H1 (cell line): ENCODE measurements around the gene TNNI2. TPM values are rescaled to one million over a fixed set of nuclear protein-coding genes. Genes with fewer than 3 reads are reported as not detected.

ENCODE experiments used
- CTCF ChIA-PET: fragments of 300-600 bp; sonication (Branson Sonifier 250); formaldehyde crosslinking; loops from one replicate; lab custom pipeline; 2021; ENCODE audit not compliant: partially characterized antibody; lab: Charles Lee
- POLR2A ChIA-PET: fragments of 300-600 bp; sonication (Branson Sonifier 250); formaldehyde crosslinking; loops from one replicate; lab custom pipeline; 2021; ENCODE audit warnings: inconsistent platforms; ENCODE audit not compliant: partially characterized antibody; lab: Charles Lee
- DNase-seq, 2 experiments: peaks; one replicate each; pipeline versions ENCODE4 v3.0.0 to v3.0.0-alpha.2; 2010 to 2022; ENCODE audit warnings: low spot score in 2 of 2, low read depth in 1 of 2, mixed read lengths in 1 of 2
- FAIRE-seq: peaks from 2 replicates; lab custom pipeline; 2011; peaks lifted over from hg19 to GRCh38; lab: Jason Lieb, UNC
- H2AFZ ChIP-seq: 2 replicates; pipeline ENCODE4 v1.8.1; 2012; ENCODE audit warnings: low read length, inconsistent platforms
- H2AK5ac ChIP-seq: 2 replicates; pipeline ENCODE4 v1.6.1; 2013; ENCODE audit warnings: low read depth, low read length
- H2BK120ac ChIP-seq: replicated peaks from 2 replicates; pipeline ENCODE3; 2013; ENCODE audit warnings: low read depth, low read length, inconsistent platforms
- H2BK12ac ChIP-seq: 2 replicates; pipeline ENCODE4 v1.6.1; 2013; ENCODE audit warnings: low read depth, low read length
- H2BK15ac ChIP-seq: 2 replicates; pipeline ENCODE4 v1.6.1; 2013; ENCODE audit warnings: low read length
- H2BK20ac ChIP-seq: 2 replicates; pipeline ENCODE4 v1.6.1; 2013; ENCODE audit warnings: low read length
- H2BK5ac ChIP-seq: 2 replicates; pipeline ENCODE4 v1.6.1; 2013; ENCODE audit warnings: low read depth, low read length
- H3K14ac ChIP-seq: 2 replicates; pipeline ENCODE4 v1.6.1; 2013; ENCODE audit warnings: inconsistent platforms; ENCODE audit not compliant: insufficient read length
- H3K18ac ChIP-seq: 2 replicates; pipeline ENCODE4 v1.6.1; 2013; ENCODE audit warnings: low read length; ENCODE audit errors: extremely low read depth
- H3K23ac ChIP-seq: 2 replicates; pipeline ENCODE4 v1.6.1; 2013; ENCODE audit warnings: inconsistent platforms; ENCODE audit not compliant: insufficient read length
- H3K23me2 ChIP-seq: 2 replicates; pipeline ENCODE4 v1.6.1; 2013; ENCODE audit warnings: low read depth, low read length
- H3K27ac ChIP-seq: 2 replicates; pipeline ENCODE4 v1.6.1; 2011; ENCODE audit warnings: low read depth, low read length, inconsistent platforms
- H3K27me3 ChIP-seq, 4 experiments: replicated peaks in 1 of 4; 1 replicate in 1 of 4; 2 replicates in 3 of 4; pipeline versions ENCODE4 v1.6.1 to v1.8.1; 2011 to 2013; ENCODE audit warnings: low read length in 3 of 4, mild to moderate bottlenecking in 3 of 4, inconsistent platforms in 2 of 4, mixed read lengths in 2 of 4, moderate library complexity in 1 of 4; ENCODE audit not compliant: control insufficient read depth in 3 of 4, insufficient read depth in 3 of 4; ENCODE audit errors: extremely low read depth in 1 of 4
- H3K36me3 ChIP-seq, 4 experiments: 2 replicates each; pipeline versions ENCODE4 v1.6.1 to v1.8.1; 2011 to 2013; ENCODE audit warnings: mild to moderate bottlenecking in 4 of 4, low read length in 3 of 4, moderate library complexity in 2 of 4, control low read depth in 1 of 4, inconsistent platforms in 1 of 4; ENCODE audit not compliant: insufficient read depth in 4 of 4, control insufficient read depth in 2 of 4
- H3K4ac ChIP-seq: replicated peaks from 2 replicates; pipeline ENCODE3; 2013; ENCODE audit warnings: low read length, low read depth, mixed read lengths, inconsistent platforms; ENCODE audit not compliant: insufficient read length
- H3K4me1 ChIP-seq, 4 experiments: replicated peaks in 1 of 4; 1 replicate in 1 of 4; 2 replicates in 3 of 4; pipeline versions ENCODE4 v1.6.1 to v1.8.1; 2011 to 2013; ENCODE audit warnings: low read length in 3 of 4, inconsistent platforms in 2 of 4, mixed read lengths in 1 of 4; ENCODE audit not compliant: insufficient read depth in 4 of 4, control insufficient read depth in 3 of 4
- H3K4me2 ChIP-seq, 2 experiments: 2 replicates each; pipeline versions ENCODE4 v1.6.1 to v1.8.1; 2011 to 2013; ENCODE audit warnings: low read depth in 2 of 2, low read length in 2 of 2, control low read depth in 1 of 2, inconsistent platforms in 1 of 2, mild to moderate bottlenecking in 1 of 2; ENCODE audit not compliant: insufficient read depth in 1 of 2
- H3K4me3 ChIP-seq, 4 experiments: fragments of 200-600, 300-600 bp in 1 of 4; sonication (generic), shearing (Covaris generic), sonication (Bioruptor Twin) in 1 of 4; 2 replicates each; pipeline versions ENCODE4 v1.5.1 to v1.8.1; 2011 to 2016; ENCODE audit warnings: low read length in 4 of 4, low read depth in 3 of 4, control low read depth in 2 of 4, inconsistent platforms in 2 of 4, mild to moderate bottlenecking in 2 of 4, mixed read lengths in 1 of 4, moderate library complexity in 1 of 4; ENCODE audit not compliant: insufficient read depth in 2 of 4; ENCODE audit errors: extremely low read depth in 1 of 4
- H3K56ac ChIP-seq: replicated peaks from 2 replicates; pipeline ENCODE3; 2013; ENCODE audit warnings: low read depth, mild to moderate bottlenecking, mixed read lengths, low read length, inconsistent platforms; ENCODE audit not compliant: insufficient read length
- H3K79me1 ChIP-seq: 2 replicates; pipeline ENCODE4 v1.6.1; 2013; ENCODE audit warnings: low read depth, low read length, control low read depth
- H3K79me2 ChIP-seq, 2 experiments: 2 replicates each; pipeline versions ENCODE4 v1.6.1 to v1.8.1; 2012 to 2013; ENCODE audit warnings: low read length in 2 of 2, mild to moderate bottlenecking in 2 of 2, inconsistent platforms in 1 of 2; ENCODE audit not compliant: insufficient read depth in 2 of 2, control insufficient read depth in 1 of 2
- H3K9ac ChIP-seq, 4 experiments: replicated peaks in 1 of 4; 1 replicate in 1 of 4; 2 replicates in 3 of 4; pipeline versions ENCODE4 v1.6.1 to v1.8.1; 2011 to 2013; ENCODE audit warnings: low read depth in 3 of 4, low read length in 3 of 4, control low read depth in 2 of 4, mild to moderate bottlenecking in 2 of 4, moderate library complexity in 2 of 4, inconsistent platforms in 1 of 4; ENCODE audit errors: extremely low read depth in 1 of 4
- H3K9me3 ChIP-seq, 2 experiments: 2 replicates each; pipeline versions ENCODE4 v1.6.1 to v1.8.1; 2012 to 2013; ENCODE audit warnings: mild to moderate bottlenecking in 2 of 2, moderate library complexity in 2 of 2, control low read depth in 1 of 2, inconsistent platforms in 1 of 2, low read depth in 1 of 2, low read length in 1 of 2, mixed read lengths in 1 of 2; ENCODE audit not compliant: insufficient read depth in 2 of 2
- H4K20me1 ChIP-seq, 2 experiments: replicated peaks in 1 of 2; 2 replicates each; pipeline versions ENCODE3 to v1.8.1; 2011 to 2013; ENCODE audit warnings: inconsistent platforms in 2 of 2, low read length in 2 of 2, mild to moderate bottlenecking in 1 of 2; ENCODE audit not compliant: insufficient read depth in 2 of 2, control insufficient read depth in 1 of 2
- H4K5ac ChIP-seq: 2 replicates; pipeline ENCODE4 v1.6.1; 2013; ENCODE audit warnings: low read length, low read depth, mixed read lengths, inconsistent platforms; ENCODE audit not compliant: insufficient read length
- H4K8ac ChIP-seq: 2 replicates; pipeline ENCODE4 v1.8.0; 2013; ENCODE audit warnings: mild to moderate bottlenecking, moderate library complexity, low read length, inconsistent platforms; ENCODE audit not compliant: insufficient read depth; ENCODE audit errors: extremely low read depth
- H4K91ac ChIP-seq: replicated peaks from 2 replicates; pipeline ENCODE3; 2013; ENCODE audit warnings: low read length, mixed read lengths, inconsistent platforms; ENCODE audit not compliant: insufficient read length
- HDAC6 ChIP-seq: IDR thresholded peaks from one replicate; pipeline ENCODE4 v1.7.1; 2012; ENCODE audit warnings: low read depth, mild to moderate bottlenecking, inconsistent platforms, low read length, moderate library complexity
- RNF2 ChIP-seq: fragments of 200-900, 300-1000 bp; sonication (generic); IDR thresholded peaks from 2 replicates; pipeline ENCODE4 v1.7.1; 2016; ENCODE audit warnings: borderline replicate concordance, low read depth, mild to moderate bottlenecking, antibody characterized with exemption, low read length; ENCODE audit not compliant: poor library complexity, severe bottlenecking; ENCODE audit errors: missing control alignments
- SAP30 ChIP-seq: fragments of 300-600 bp; sonication (generic); IDR thresholded peaks from 2 replicates; pipeline ENCODE4 v1.7.1; 2012; ENCODE audit warnings: low read length, moderate library complexity, mild to moderate bottlenecking, inconsistent platforms; ENCODE audit not compliant: insufficient read depth, insufficient replicate concordance
- SUZ12 ChIP-seq: fragments of 200-600 bp; sonication (generic); IDR thresholded peaks from 2 replicates; pipeline ENCODE4 v1.6.1; 2012; ENCODE audit warnings: mild to moderate bottlenecking, inconsistent platforms, low read length, moderate library complexity, mixed read lengths
- WGBS, 2 experiments: shearing (Covaris generic) in 1 of 2; methylation state at CpG; one replicate each; pipeline versions ENCODE4 v1.1.6 to v1.1.7; 2013 to 2015; ENCODE audit warnings: low lambda C conversion rate in 2 of 2, mixed read lengths in 2 of 2, inconsistent platforms in 1 of 2, low coverage in 1 of 2, missing lambda C conversion rate in 1 of 2; ENCODE audit not compliant: insufficient replicate concordance in 2 of 2, insufficient coverage in 1 of 2, insufficient read length in 1 of 2; ENCODE audit errors: extremely low coverage in 1 of 2, missing lambda C conversion rate in 1 of 2; 5-methylcytosine and 5-hydroxymethylcytosine counted together
- polyA plus RNA-seq, 7 experiments: library from polyadenylated mRNA; depleted of rRNA in 3 of 7; stranded (reverse) in 5 of 7; unstranded in 2 of 7; fragments of >200 nt in 5 of 7; fragments of 200-250 nt in 2 of 7; gene quantifications; 1 replicate in 5 of 7; 2 replicates in 1 of 7; 4 replicates in 1 of 7; pipeline versions ENCODE4 v1.2.1 to v1.2.3, GENCODE V29; 2011 to 2013; ENCODE audit warnings: missing spikeins in 2 of 7, mixed read lengths in 2 of 7
- total RNA-seq: library from RNA; stranded (reverse); fragmentation: NEBNext Ultra II Directional; extraction: Animal tissue kit (Norgen Biotek cat#: 25700); gene quantifications from 2 replicates; pipeline ENCODE4 v1.2.1, GENCODE V29; 2021

Gene TNNI2
- total and polyA plus RNA-seq, 2 of the 8 experiments (the other 6 are each of a cell fraction or from before 2014, with no cell fraction given): not detected

DNA sequence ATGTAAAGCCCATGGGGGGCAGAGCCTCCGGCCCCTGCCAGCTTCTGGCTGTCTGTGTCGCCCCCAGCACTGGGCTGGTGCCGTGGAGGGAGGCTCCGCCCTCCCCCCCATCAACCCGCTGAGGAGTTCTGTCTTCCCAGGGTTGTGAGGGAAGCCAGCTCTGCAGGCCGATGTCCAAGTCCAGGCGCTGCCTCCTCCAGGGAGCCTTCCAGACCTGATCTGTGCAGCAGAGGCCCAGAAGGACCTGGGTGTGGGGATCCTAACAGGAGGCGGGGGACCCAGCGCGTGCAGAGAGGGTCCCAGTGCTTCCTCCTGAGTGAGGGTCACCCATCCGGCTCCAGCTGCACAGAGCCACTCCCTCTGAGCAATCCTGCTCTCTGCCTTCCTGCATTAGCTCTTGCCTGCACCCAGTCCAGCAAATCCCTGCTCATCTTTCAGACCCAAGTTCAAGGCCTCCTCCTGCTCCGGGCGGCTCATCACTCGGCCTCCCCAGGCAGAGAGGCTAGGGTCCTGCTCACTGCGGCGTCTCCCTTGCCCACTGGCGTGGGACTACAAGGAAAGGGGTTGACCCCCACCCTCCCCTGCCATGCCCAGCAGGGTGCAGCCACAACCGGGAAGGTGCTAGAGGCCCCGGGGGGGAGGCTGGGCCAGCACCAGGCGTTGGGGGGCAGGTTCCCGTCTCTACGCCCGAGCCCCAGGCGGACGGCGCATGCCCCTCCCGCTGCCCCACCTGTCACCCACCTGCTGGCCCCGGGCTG lies 36.5 kb downstream of the TNNI2 start:
- H2BK15ac ChIP-seq: no peak overlapping the region
- H3K14ac ChIP-seq: no peak overlapping the region
- no peak overlapping the region for H2BK5ac ChIP-seq
- H2AK5ac ChIP-seq: no peak overlapping the region
- 0 out of 2 replicates have a peak overlapping the region, but pooled peaks have one; percentile 25 for H4K8ac ChIP-seq
- H3K9me3 ChIP-seq: no peaks in the 10 kb centered on the region
- no peak overlapping the region for H3K56ac ChIP-seq
- no peak overlapping the region for H2BK12ac ChIP-seq
- H2BK20ac ChIP-seq: no peak overlapping the region
- no peak overlapping the region for H3K4ac ChIP-seq
- no peak overlapping the region for H3K4me3 ChIP-seq
- H4K20me1 ChIP-seq: no peaks in the 10 kb centered on the region
- ChIA-PET POLR2A (interaction anchor here (1.0 kb wide), 1 partner anchor 246 kb away, joined by 3 read pairs; no protein-coding TSS in a partner anchor), CTCF (interaction anchor here (0.9 to 5.5 kb wide), 26 partner anchors 9 to 278 kb away, joined by 3 to 156 read pairs (median 6); partner anchors contain the start of genes MRPL23, SYT8 and TNNT3)
- H2BK120ac ChIP-seq: no peak overlapping the region
- no peak overlapping the region for H4K91ac ChIP-seq
- H2AFZ ChIP-seq: no peak overlapping the region
- H3K23me2 ChIP-seq: no peaks in the 10 kb centered on the region
- no peak overlapping the region for H3K4me2 ChIP-seq
- H3K4me1 ChIP-seq: no peaks in the 10 kb centered on the region; a peak in 1 of 7 replicates
- no peak overlapping the region for H3K23ac ChIP-seq
- no peak overlapping the region for H4K5ac ChIP-seq
- H3K9ac ChIP-seq: no peak overlapping the region
- no peak overlapping the region for H3K27ac ChIP-seq
- no peaks in the 10 kb centered on the region for H3K79me1 ChIP-seq
- H3K36me3 ChIP-seq: no peaks in the 10 kb centered on the region
- 84% methylated on average over 19 of the region's 28 CpGs; no CpG with 5 or more reads in 1 of the 2 experiments for WGBS, 2 experiments
- DNase-seq: no peak
- peaks cover 0 to under 1% (median 0%) of the 10 kb centered on the region in 4 experiments; a peak in 1 of 7 replicates for H3K27me3 ChIP-seq
- H3K79me2 ChIP-seq: no peaks in the 10 kb centered on the region
- no peak for TF ChIP-seq SUZ12
- TF ChIP-seq SAP30: no peak
- no peak for TF ChIP-seq HDAC6
- no peak for TF ChIP-seq RNF2
- no peak for FAIRE-seq
- no peak overlapping the region for H3K18ac ChIP-seq
